Activated CD8-positive, alpha-beta T cell treated with anti-CD3 and anti-CD28 coated beads for 36 hours (primary cell): Measurements from ENCODE around the gene FUCA2. TPM values are rescaled to one million over a fixed set of nuclear protein-coding genes. Genes with fewer than 3 reads are reported as not detected.
"Not testable (repeated sequence)": the region's sequence is repeated elsewhere in the genome, so short reads cannot be mapped to it uniquely, and the experiment has no call there.

Experiments
- ATAC-seq: fragments of 200-7000 bp; cut with Tn5 transposase; one replicate; pipeline ENCODE4 v1.10.0; 2021; ENCODE audit warnings: mild to moderate bottlenecking, moderate library complexity
- CTCF ChIA-PET: fragments of 350-600 bp; sonication (Branson Sonifier 250); formaldehyde crosslinking; loops from one replicate; lab custom pipeline; 2021; ENCODE audit warnings: antibody characterized with exemption; lab: Charles Lee
- POLR2A ChIA-PET: fragments of 350-600 bp; sonication (Branson Sonifier 250); formaldehyde crosslinking; loops from one replicate; lab custom pipeline; 2021; ENCODE audit warnings: antibody characterized with exemption; lab: Charles Lee
- DNase-seq: peaks from one replicate; pipeline ENCODE4 v3.0.0-alpha.2; 2020
- H3K27ac Mint-ChIP-seq: one replicate; pipeline ENCODE4 v1.8.0; 2021; ENCODE audit warnings: mild to moderate bottlenecking, mixed read lengths
- H3K27me3 Mint-ChIP-seq: one replicate; pipeline ENCODE4 v1.8.0; 2021; ENCODE audit warnings: mixed read lengths
- H3K36me3 Mint-ChIP-seq: one replicate; pipeline ENCODE4 v1.8.0; 2021; ENCODE audit warnings: low read depth, mixed read lengths
- H3K4me1 Mint-ChIP-seq: one replicate; pipeline ENCODE4 v1.8.0; 2021; ENCODE audit warnings: low read depth, mixed read lengths
- H3K4me3 Mint-ChIP-seq: one replicate; pipeline ENCODE4 v1.8.0; 2021; ENCODE audit warnings: mild to moderate bottlenecking, moderate library complexity, mixed read lengths
- H3K9me3 Mint-ChIP-seq: one replicate; pipeline ENCODE4 v1.8.0; 2021; ENCODE audit warnings: mixed read lengths
- CTCF ChIP-seq: fragments of 200-600 bp; IDR thresholded peaks from one replicate; pipeline ENCODE4 v1.8.0; 2022; ENCODE audit warnings: antibody characterized with exemption, mild to moderate bottlenecking
- intact Hi-C: fragments of 100-400 bp; cut with micrococcal nuclease; formaldehyde crosslinking; loops from one replicate; pipeline ENCODE4 v1.10.0; 2022
- total RNA-seq, 2 experiments: library from RNA; stranded (reverse); gene quantifications; one replicate each; pipeline ENCODE4 v1.2.3, GENCODE V29; 2021

FUCA2 gene
- total RNA-seq, 2 experiments from 2014 or later = 6.6 to 8.5 TPM

GRCh38 chr6:143482593-143482992 lies 28.9 kb downstream of the FUCA2 start:
- Mint-ChIP-seq H3K27ac (no peak overlapping the region), H3K9me3 (no peaks in the 10 kb centered on the region), H3K4me3 (no peak overlapping the region), H3K27me3 (no peaks in the 10 kb centered on the region), H3K4me1 (no peaks in the 10 kb centered on the region), H3K36me3 (peaks cover 7% of the 10 kb centered on the region)
- POLR2A ChIA-PET = no interaction called here
- intact Hi-C loops = no loop called here
- CTCF ChIA-PET = interaction anchor here (1.2 kb wide), 2 partner anchors 9 to 31 kb away, joined by 3 read pairs; no protein-coding TSS in a partner anchor
- no peak for TF ChIP-seq CTCF
- ATAC-seq (no peak), DNase-seq (no peak)

- ATAC-seq = no peak
- POLR2A ChIA-PET = no interaction called here
- CTCF ChIA-PET = no interaction called here
- intact Hi-C loops = no loop called here
- H3K9me3 Mint-ChIP-seq = no peaks in the 10 kb centered on the region
- H3K27me3 Mint-ChIP-seq = no peaks in the 10 kb centered on the region
- H3K27ac Mint-ChIP-seq = no peak overlapping the region
- H3K36me3 Mint-ChIP-seq = peaks cover 33% of the 10 kb centered on the region
- no peak for TF ChIP-seq CTCF
- H3K4me3 Mint-ChIP-seq = no peak overlapping the region
- H3K4me1 Mint-ChIP-seq = no peaks in the 10 kb centered on the region
- no peak for DNase-seq
Measured at GRCh38 chr6:143478479-143479062, 32.9 kb downstream of the FUCA2 start.

- no peak overlapping the region for H3K4me3 Mint-ChIP-seq
- no peaks in the 10 kb centered on the region for H3K4me1 Mint-ChIP-seq
- no peaks in the 10 kb centered on the region for H3K27me3 Mint-ChIP-seq
- H3K9me3 Mint-ChIP-seq = no peaks in the 10 kb centered on the region
- TF ChIP-seq CTCF = no peak
- ChIA-PET CTCF (no interaction called here), POLR2A (no interaction called here)
- DNase-seq (no peak), ATAC-seq (no peak)
- H3K36me3 Mint-ChIP-seq = peaks cover 49% of the 10 kb centered on the region
- intact Hi-C loops = no loop called here
- H3K27ac Mint-ChIP-seq = no peak overlapping the region
Measured at GRCh38 chr6:143476545-143476944, 35.0 kb downstream of the FUCA2 start.

- ChIA-PET POLR2A (no interaction called here), CTCF (no interaction called here)
- no peaks in the 10 kb centered on the region for H3K9me3 Mint-ChIP-seq
- no peak for DNase-seq
- TF ChIP-seq CTCF = no peak
- peaks cover 54% of the 10 kb centered on the region for H3K36me3 Mint-ChIP-seq
- ATAC-seq = no peak
- H3K4me1 Mint-ChIP-seq = no peaks in the 10 kb centered on the region
- no peaks in the 10 kb centered on the region for H3K27me3 Mint-ChIP-seq
- no peak overlapping the region for H3K27ac Mint-ChIP-seq
- H3K4me3 Mint-ChIP-seq = no peak overlapping the region
- intact Hi-C loops = no loop called here
Measured at GRCh38 chr6:143471822-143472221, 39.7 kb downstream of the FUCA2 start.

- H3K27me3 Mint-ChIP-seq, ATAC-seq, H3K9me3 Mint-ChIP-seq, H3K4me3 Mint-ChIP-seq, POLR2A ChIA-PET, H3K27ac Mint-ChIP-seq, DNase-seq, CTCF ChIA-PET, H3K4me1 Mint-ChIP-seq, intact Hi-C loops: not testable (repeated sequence)
- H3K36me3 Mint-ChIP-seq = peaks cover 42% of the 10 kb centered on the region
Measured at GRCh38 chr6:143468823-143469222, 42.7 kb downstream of the FUCA2 start.
